RWPE2 (cell line): ENCODE data around the gene CHMP4B.

Experiments
- ATAC-seq: fragments of 200-7000 bp; cut with Tn5 transposase; 3 replicates; pipeline ENCODE4 v1.9.1; 2021; ENCODE audit warnings: low read depth
- DNase-seq: peaks from one replicate; pipeline ENCODE4 v3.0.0-alpha.2; 2020; ENCODE audit warnings: low spot score
- H3K27ac ChIP-seq: fragments of 450-650 bp; 2 replicates; pipeline ENCODE4 v1.5.1; 2017; ENCODE audit warnings: mild to moderate bottlenecking; ENCODE audit not compliant: poor library complexity, severe bottlenecking
- H3K27me3 ChIP-seq: fragments of 250-450 bp; sonication (Bioruptor Pico); 2 replicates; pipeline ENCODE4 v1.5.1; 2021; ENCODE audit warnings: mild to moderate bottlenecking, moderate library complexity; ENCODE audit not compliant: insufficient read depth, poor library complexity, severe bottlenecking
- H3K36me3 ChIP-seq: fragments of 250-450 bp; sonication (Bioruptor Pico); 2 replicates; pipeline ENCODE4 v1.5.1; 2020; ENCODE audit warnings: low read depth, mild to moderate bottlenecking, moderate library complexity
- H3K4me1 ChIP-seq: fragments of 250-450 bp; sonication (Bioruptor Pico); 2 replicates; pipeline ENCODE4 v1.5.1; 2021; ENCODE audit warnings: mild to moderate bottlenecking, moderate library complexity; ENCODE audit not compliant: insufficient read depth, poor library complexity, severe bottlenecking
- H3K4me3 ChIP-seq: fragments of 250-450 bp; sonication (Bioruptor Pico); 2 replicates; pipeline ENCODE4 v1.5.1; 2021; ENCODE audit warnings: mild to moderate bottlenecking, moderate library complexity; ENCODE audit not compliant: severe bottlenecking
- H3K9me3 ChIP-seq: fragments of 250-450 bp; sonication (Bioruptor Pico); 2 replicates; pipeline ENCODE4 v1.5.1; 2021; ENCODE audit warnings: mild to moderate bottlenecking, moderate library complexity; ENCODE audit not compliant: severe bottlenecking
- TF ChIP-seq, protein P1 (sequence below): fragments of 450-650 bp; IDR thresholded peaks from one replicate; pipeline ENCODE4 v1.5.1; 2017; ENCODE audit warnings: mild to moderate bottlenecking, moderate library complexity; ENCODE audit not compliant: poor library complexity, severe bottlenecking

Gene CHMP4B

GRCh38 chr20:33889312-33889711 is 78.2 kb downstream of the CHMP4B start:
- DNase-seq, result no peak
- no peaks in the 10 kb centered on the region for H3K36me3 ChIP-seq
- H3K27ac ChIP-seq, result no peak overlapping the region
- no peaks in the 10 kb centered on the region for H3K9me3 ChIP-seq
- TF ChIP-seq, protein P1, sequence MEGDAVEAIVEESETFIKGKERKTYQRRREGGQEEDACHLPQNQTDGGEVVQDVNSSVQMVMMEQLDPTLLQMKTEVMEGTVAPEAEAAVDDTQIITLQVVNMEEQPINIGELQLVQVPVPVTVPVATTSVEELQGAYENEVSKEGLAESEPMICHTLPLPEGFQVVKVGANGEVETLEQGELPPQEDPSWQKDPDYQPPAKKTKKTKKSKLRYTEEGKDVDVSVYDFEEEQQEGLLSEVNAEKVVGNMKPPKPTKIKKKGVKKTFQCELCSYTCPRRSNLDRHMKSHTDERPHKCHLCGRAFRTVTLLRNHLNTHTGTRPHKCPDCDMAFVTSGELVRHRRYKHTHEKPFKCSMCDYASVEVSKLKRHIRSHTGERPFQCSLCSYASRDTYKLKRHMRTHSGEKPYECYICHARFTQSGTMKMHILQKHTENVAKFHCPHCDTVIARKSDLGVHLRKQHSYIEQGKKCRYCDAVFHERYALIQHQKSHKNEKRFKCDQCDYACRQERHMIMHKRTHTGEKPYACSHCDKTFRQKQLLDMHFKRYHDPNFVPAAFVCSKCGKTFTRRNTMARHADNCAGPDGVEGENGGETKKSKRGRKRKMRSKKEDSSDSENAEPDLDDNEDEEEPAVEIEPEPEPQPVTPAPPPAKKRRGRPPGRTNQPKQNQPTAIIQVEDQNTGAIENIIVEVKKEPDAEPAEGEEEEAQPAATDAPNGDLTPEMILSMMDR, result no peak
- H3K4me1 ChIP-seq, result no peaks in the 10 kb centered on the region
- no peaks in the 10 kb centered on the region for H3K27me3 ChIP-seq
- no peak overlapping the region for H3K4me3 ChIP-seq
- ATAC-seq, result no peak

DNA sequence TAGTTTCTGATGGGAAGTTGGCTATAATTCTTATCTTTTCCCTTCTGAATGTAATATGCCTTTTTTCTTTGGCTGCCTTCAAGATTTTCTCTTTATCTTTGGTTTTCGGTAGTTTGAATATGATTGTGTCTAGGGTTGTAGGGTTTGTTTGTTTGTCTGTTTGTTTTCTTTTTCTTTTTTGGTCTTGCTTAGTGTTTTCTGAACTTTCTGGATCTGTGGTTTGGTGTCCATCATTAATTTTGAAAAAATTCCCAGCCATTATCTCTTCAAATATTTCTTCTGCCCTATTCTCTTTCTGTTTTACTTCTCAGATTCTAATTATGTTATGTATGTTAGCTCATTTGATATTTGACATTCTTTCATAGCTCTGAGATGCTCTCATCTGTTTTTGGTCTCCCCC is 79.4 kb downstream of the CHMP4B start:
- Histone ChIP-seq H3K27ac (no peak overlapping the region), H3K27me3 (no peaks in the 10 kb centered on the region)
- DNase-seq, result no peak

GRCh38 chr20:33893314-33893713 is 82.2 kb downstream of the CHMP4B start:
- H3K4me1 ChIP-seq, result no peaks in the 10 kb centered on the region
- no peak for DNase-seq

More for the DNA sequence above, 79.4 kb downstream of the CHMP4B start:
- Histone ChIP-seq H3K36me3 (no peaks in the 10 kb centered on the region), H3K4me3 (no peak overlapping the region), H3K4me1 (no peaks in the 10 kb centered on the region), H3K9me3 (no peaks in the 10 kb centered on the region)
- no peak for ATAC-seq
- TF ChIP-seq, protein P1, result no peak

DNA sequence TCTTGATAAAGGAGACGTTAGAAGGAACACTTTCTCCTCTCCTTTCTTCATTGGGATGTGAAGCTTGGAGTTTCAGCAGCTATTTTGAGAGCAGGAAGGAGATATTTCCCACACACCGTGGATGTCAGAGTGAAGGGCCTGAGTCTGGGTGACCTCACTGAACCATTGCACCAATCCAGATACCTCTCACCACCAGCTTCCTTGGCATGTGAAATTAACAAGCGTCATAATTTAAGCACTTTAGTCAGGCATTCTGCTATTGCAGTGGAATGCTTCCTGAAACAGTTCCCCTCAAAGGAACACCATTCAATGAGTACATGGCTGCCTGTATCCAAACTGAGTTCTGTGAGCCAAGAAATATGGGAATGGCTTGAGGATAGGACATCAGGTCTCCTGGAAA is 83.7 kb downstream of the CHMP4B start:
- no peak overlapping the region for H3K4me3 ChIP-seq
- no peaks in the 10 kb centered on the region for H3K9me3 ChIP-seq
- H3K4me1 ChIP-seq, result no peaks in the 10 kb centered on the region
- H3K36me3 ChIP-seq, result no peaks in the 10 kb centered on the region
- no peak for ATAC-seq
- TF ChIP-seq, protein P1, result no peak
- H3K27me3 ChIP-seq, result peaks cover 8% of the 10 kb centered on the region
- DNase-seq, result no peak
- no peak overlapping the region for H3K27ac ChIP-seq

More at GRCh38 chr20:33893314-33893713, 82.2 kb downstream of the CHMP4B start:
- Histone ChIP-seq H3K27ac (no peak overlapping the region), H3K9me3 (no peaks in the 10 kb centered on the region), H3K27me3 (peaks cover 8% of the 10 kb centered on the region), H3K36me3 (no peaks in the 10 kb centered on the region), H3K4me3 (no peak overlapping the region)
- ATAC-seq, result peak; percentile 65
- TF ChIP-seq, protein P1, result no peak

- no peaks in the 10 kb centered on the region for H3K9me3 ChIP-seq
- no peak for DNase-seq
- no peak overlapping the region for H3K4me3 ChIP-seq
- no peak for ATAC-seq
- H3K36me3 ChIP-seq, result no peaks in the 10 kb centered on the region
- H3K27ac ChIP-seq, result no peak overlapping the region
- TF ChIP-seq, protein P1, result no peak
- no peaks in the 10 kb centered on the region for H3K4me1 ChIP-seq
- H3K27me3 ChIP-seq, result peaks cover 8% of the 10 kb centered on the region
These were observed 85.4 kb downstream of the CHMP4B start for GRCh38 chr20:33896509-33896908.
